ENCODE data around the gene CASP6. TPM values are rescaled to one million over a fixed set of nuclear protein-coding genes. Genes with fewer than 3 reads are reported as not detected.

Gene CASP6
- total RNA-seq, 2 experiments from 2014 or later, result 30.5 to 32.4 TPM

DNA sequence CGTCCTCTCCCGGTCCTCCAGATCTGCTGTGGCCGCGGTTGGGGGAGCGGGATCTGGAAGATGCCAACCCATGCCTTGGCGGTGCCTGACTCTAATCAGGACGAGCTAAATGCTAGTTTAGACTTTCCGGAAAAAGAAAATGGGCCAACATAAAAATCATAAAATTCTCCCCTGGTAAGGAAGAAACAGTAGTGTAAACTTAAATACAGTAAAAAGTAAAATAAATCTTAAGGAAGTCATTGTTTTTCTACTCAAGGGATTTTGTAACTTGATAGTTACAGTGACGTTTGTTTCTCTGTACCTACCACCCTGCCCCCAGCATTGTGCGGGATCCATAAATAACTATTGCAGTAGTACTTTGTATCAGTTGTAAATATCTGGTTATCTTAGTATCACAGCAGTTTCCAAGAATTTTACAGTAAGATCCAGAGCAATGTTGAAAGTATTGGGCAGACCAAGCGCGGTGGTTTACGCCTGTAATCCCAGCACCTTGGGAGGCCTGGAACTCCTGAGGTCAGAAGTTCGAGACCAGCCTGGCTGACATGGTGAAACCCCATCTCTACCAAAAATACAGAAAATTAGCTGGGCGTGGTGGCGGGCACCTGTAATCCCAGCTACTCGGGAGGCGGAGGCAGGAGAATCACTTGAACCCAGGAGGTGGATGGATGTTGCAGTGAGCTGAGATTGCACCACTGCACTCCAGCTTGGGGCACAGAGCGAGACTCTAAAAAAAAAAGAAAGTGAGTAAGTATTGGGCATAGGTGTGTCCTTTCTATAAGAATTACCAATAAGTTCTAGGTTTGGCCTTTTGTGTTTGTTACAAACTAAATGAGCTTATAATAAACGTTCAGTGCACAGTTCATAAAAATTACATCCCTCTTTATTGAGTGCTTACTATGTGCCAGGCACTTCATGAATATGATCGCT is 27.6 kb upstream of the CASP6 start:
- Mint-ChIP-seq H3K27ac (peak overlapping the region; percentile 63), H3K36me3 (ENCODE audit: low read depth) (peaks cover 4% of the 10 kb centered on the region)

DNA sequence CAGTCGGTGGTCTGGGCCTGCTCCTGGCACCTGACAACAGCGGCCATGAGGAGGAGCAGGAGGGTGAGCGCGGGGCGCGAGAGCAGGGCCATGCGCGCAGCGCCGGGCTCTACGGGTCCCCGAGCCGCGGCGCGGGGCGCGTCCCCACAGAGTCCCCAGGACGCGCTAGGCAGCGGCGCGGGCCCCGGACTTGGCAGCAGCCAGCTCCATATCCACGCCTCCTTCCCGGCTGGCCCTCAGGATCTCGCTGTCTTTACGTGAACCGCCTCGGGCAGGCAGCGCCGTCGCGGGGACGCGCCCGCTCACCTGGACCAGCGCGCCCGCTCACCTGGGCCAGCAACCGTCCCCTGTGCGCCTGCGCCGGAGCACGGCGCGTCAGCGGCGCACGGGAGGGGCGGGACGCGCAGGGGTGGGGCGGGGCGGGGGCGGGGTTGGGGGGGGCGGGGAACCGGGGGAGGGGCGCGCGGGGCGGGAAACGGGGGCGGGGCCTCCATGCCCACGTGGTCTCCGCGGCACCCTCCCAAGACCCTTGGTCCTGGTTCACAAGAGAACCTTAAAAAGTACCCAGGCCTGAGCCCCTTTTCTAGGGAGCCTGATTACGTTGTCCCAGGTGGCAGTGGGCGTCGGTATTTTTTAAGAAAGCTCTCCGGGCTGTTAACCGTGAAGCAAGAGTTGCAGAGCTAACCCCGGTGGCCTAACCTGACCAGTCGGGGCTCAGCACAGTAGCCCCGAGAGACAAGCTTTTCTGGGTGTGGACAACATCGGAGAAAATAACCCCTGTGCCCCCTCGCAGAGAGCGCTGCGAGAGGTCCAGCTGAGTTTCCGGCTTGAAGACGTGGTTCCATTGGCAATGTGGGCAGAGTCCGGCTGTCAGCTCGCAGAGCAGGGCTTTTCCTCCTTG is 26.7 kb upstream of the CASP6 start, which contains the start of gene PLA2G12A:
Gene PLA2G12A (minus strand): TSS at position 353 of the 901 bp plus-strand sequence. CDS start 261 bp downstream, at position 92.
- Mint-ChIP-seq H3K36me3 (ENCODE audit: low read depth) (peaks cover 4% of the 10 kb centered on the region), H3K9me3 (no peaks in the 10 kb centered on the region), H3K27me3 (peaks cover 3% of the 10 kb centered on the region), H3K27ac (peak within 1 kb of the TSS; percentile 63), H3K4me1 (peaks cover 19% of the 10 kb centered on the region), H3K4me3 (peak within 1 kb of the TSS; percentile 82)
- CTCF ChIA-PET, result interaction anchor here (0.7 to 2.2 kb wide), 4 partner anchors 27 to 296 kb away, joined by 3 to 9 read pairs (median 4); partner anchors contain the start of genes CASP6 and SEC24B
- peak; percentile 72 for DNase-seq
- POLR2A ChIA-PET, result interaction anchor here (0.6 to 2.2 kb wide), 10 partner anchors 13 to 297 kb away, joined by 3 to 9 read pairs (median 4); partner anchors contain the start of genes MCUB and SEC24B

More for the DNA sequence above, 27.6 kb upstream of the CASP6 start:
- ChIA-PET CTCF (interaction anchor here (0.7 to 2.2 kb wide), 4 partner anchors 27 to 297 kb away, joined by 3 to 9 read pairs (median 4); partner anchors contain the start of genes CASP6 and SEC24B), POLR2A (interaction anchor here (0.6 to 2.2 kb wide), 10 partner anchors 14 to 298 kb away, joined by 3 to 9 read pairs (median 4); partner anchors contain the start of genes MCUB and SEC24B)
- DNase-seq, result no peak
- H3K9me3 Mint-ChIP-seq, result no peaks in the 10 kb centered on the region
- H3K27me3 Mint-ChIP-seq, result peaks cover 3% of the 10 kb centered on the region
- H3K4me1 Mint-ChIP-seq, result peaks cover 19% of the 10 kb centered on the region
- H3K4me3 Mint-ChIP-seq, result peak overlapping the region; percentile 78

DNA sequence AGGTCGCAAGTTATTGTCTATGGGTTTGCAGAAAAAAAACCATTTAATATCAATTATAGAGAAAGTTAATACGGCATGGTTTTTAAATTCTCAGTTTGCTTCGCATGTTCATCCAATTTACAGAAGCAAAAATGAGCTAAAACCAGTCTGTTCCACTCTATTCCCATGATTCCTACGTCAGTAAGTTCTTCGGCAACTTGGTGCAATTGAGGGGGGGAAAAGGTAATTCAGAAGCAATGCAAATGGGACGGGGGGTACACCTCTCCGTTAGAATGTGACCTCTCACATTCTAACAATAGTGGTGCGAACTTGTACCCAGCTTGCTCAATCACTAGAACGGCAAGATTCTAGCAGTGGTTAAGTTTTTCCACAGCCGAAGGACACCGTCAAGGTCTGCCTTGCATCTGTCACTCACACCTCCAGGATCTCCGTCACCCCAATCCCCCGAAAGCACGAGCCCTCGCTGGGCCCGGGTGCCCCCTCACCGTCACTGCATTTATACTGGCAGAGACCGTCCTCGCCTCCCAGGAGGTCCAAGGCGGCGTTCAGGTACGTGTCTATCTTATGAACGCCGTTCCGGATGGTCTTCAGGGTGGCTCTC is 26.0 kb upstream of the CASP6 start:
- DNase-seq, result peak; percentile 25
- H3K36me3 Mint-ChIP-seq (ENCODE audit: low read depth), result peaks cover 8% of the 10 kb centered on the region
- peak overlapping the region; percentile 42 for H3K27ac Mint-ChIP-seq
- H3K4me1 Mint-ChIP-seq, result peaks cover 19% of the 10 kb centered on the region
- peaks cover 3% of the 10 kb centered on the region for H3K27me3 Mint-ChIP-seq
- POLR2A ChIA-PET, result interaction anchor here (1.1 to 1.9 kb wide), 3 partner anchors 25 to 169 kb away, joined by 3 to 7 read pairs (median 5); partner anchors contain the start of gene MCUB
- peak overlapping the region; percentile 82 for H3K4me3 Mint-ChIP-seq
- CTCF ChIA-PET, result interaction anchor here (0.6 kb wide), 1 partner anchor 186 kb away, joined by 6 read pairs; no protein-coding TSS in a partner anchor
- no peaks in the 10 kb centered on the region for H3K9me3 Mint-ChIP-seq

DNA sequence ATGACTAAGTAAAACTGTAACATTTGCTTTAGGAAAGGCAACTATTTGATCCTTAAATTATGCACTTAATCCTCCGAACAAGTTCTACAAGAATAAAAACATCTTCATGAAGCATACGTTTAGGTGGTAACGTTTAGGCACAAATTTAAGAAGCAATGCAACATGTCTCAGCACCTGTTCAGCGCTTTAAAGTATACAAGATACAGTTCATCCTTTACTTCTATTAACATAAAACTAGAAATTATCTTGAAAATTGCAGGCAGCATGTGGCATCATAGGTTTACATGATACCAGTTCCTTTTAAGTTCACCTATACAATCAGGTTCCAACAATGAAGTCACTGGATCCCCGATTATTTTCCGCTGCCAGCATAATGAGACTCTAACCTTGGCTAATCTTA is 25.1 kb upstream of the CASP6 start:
- no peak overlapping the region for H3K4me3 Mint-ChIP-seq
- H3K9me3 Mint-ChIP-seq, result no peaks in the 10 kb centered on the region
- no peak for DNase-seq
- no peak overlapping the region for H3K27ac Mint-ChIP-seq
- peaks cover 8% of the 10 kb centered on the region for H3K36me3 Mint-ChIP-seq (ENCODE audit: low read depth)
- H3K4me1 Mint-ChIP-seq, result peaks cover 19% of the 10 kb centered on the region
- H3K27me3 Mint-ChIP-seq, result peaks cover 2% of the 10 kb centered on the region
- POLR2A ChIA-PET, result interaction anchor here (1.1 kb wide), 1 partner anchor 25 kb away, joined by 3 read pairs; the partner anchor contains the start of gene CASP6
- CTCF ChIA-PET, result interaction anchor here (0.6 kb wide), 1 partner anchor 185 kb away, joined by 6 read pairs; no protein-coding TSS in a partner anchor

DNA sequence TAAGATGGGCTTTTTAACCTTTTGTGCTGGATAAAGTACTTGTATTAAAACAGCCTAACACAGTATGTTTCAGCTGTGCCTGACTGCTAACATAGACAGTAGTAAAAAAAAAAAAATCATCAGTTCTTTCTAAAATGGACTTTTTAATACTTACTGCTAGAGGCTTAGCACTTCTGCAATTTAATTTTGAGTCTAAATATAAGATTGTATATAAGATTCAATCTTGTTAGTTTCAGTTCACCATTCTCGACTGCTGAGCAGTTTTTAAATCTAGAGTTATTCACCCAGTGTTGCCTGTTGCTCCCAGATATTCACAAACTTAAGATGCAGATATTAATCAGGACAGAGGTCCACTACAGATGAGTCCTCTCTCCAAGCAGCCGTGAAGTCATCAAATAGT is 19.9 kb upstream of the CASP6 start:
- no peak overlapping the region for H3K27ac Mint-ChIP-seq

DNA sequence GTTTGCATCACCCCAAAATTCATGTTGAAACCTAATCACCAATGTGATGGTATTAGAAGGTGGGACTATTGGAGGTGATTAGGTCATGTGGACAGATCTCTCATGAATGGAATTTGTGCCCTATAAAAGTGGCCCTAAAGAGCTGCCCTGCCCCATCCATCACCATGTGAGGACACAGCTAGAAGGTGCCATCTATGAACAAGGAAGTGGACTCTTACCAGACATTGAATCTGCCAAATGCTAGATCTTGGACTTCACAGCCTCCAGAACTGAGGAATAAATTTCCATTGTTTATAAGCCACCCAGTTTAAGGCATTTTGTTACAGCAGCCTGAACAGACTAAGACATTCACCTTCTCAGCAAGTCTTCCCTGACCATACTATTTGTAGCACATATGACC is 19.1 kb upstream of the CASP6 start:
- Mint-ChIP-seq H3K27ac (no peak overlapping the region), H3K4me3 (no peak overlapping the region), H3K9me3 (no peaks in the 10 kb centered on the region), H3K4me1 (no peaks in the 10 kb centered on the region), H3K36me3 (ENCODE audit: low read depth) (peaks cover 8% of the 10 kb centered on the region), H3K27me3 (no peaks in the 10 kb centered on the region)
- CTCF ChIA-PET, result no interaction called here
- DNase-seq, result no peak
- POLR2A ChIA-PET, result no interaction called here

More for the DNA sequence above, 19.9 kb upstream of the CASP6 start:
- ChIA-PET POLR2A (no interaction called here), CTCF (no interaction called here)
- Mint-ChIP-seq H3K4me3 (no peak overlapping the region), H3K27me3 (no peaks in the 10 kb centered on the region), H3K9me3 (no peaks in the 10 kb centered on the region), H3K36me3 (ENCODE audit: low read depth) (peaks cover 11% of the 10 kb centered on the region), H3K4me1 (peaks cover 4% of the 10 kb centered on the region)
- no peak for DNase-seq

DNA sequence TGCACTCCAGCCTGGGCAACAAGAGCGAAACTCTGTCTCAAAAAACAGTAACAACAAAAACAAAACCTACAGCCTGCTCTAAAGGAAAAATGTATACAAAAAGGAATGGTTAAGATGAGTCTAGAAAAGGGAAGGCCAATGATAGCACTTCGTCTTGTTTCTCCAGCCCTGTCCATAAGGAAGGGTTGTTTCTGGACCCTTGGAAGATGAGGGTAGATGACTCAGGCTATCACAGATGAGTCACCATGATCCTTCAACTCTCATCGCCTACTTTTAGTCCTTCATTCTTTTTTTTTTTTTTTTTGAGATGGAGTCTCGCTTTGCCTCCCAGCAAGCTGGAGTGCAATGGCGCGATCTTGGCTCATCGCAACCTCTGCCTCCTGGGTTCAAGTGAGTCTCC is 17.8 kb upstream of the CASP6 start:
- Mint-ChIP-seq H3K27ac (no peak overlapping the region), H3K4me1 (peaks cover 6% of the 10 kb centered on the region), H3K27me3 (no peaks in the 10 kb centered on the region), H3K4me3 (no peak overlapping the region), H3K9me3 (no peaks in the 10 kb centered on the region), H3K36me3 (ENCODE audit: low read depth) (peaks cover 14% of the 10 kb centered on the region)
- ChIA-PET CTCF (no interaction called here), POLR2A (no interaction called here)
- DNase-seq, result no peak

DNA sequence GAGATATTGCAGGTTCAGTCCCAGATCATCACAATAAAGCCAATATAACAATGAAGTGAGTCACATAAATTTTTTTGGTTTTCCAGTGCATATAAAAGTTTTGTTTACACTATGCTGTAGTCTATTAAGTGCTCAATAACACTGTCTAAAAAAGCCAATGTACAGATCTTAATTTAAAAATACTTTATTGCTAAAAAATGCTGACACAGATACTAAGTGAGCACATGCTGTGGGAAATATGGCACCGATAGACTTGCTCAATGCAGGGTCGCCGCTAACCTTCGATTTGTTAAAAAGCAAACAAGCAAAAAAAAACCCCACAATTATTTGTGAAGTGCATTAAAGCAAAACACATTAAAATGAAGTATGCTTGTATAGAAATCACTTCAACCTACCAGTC is 16.4 kb upstream of the CASP6 start:
- no peak for DNase-seq
- H3K4me1 Mint-ChIP-seq, result peaks cover 9% of the 10 kb centered on the region
- no peak overlapping the region for H3K4me3 Mint-ChIP-seq
- H3K27me3 Mint-ChIP-seq, result no peaks in the 10 kb centered on the region
- POLR2A ChIA-PET, result no interaction called here
- no peaks in the 10 kb centered on the region for H3K9me3 Mint-ChIP-seq
- peaks cover 14% of the 10 kb centered on the region for H3K36me3 Mint-ChIP-seq (ENCODE audit: low read depth)
- CTCF ChIA-PET, result no interaction called here
- H3K27ac Mint-ChIP-seq, result no peak overlapping the region

DNA sequence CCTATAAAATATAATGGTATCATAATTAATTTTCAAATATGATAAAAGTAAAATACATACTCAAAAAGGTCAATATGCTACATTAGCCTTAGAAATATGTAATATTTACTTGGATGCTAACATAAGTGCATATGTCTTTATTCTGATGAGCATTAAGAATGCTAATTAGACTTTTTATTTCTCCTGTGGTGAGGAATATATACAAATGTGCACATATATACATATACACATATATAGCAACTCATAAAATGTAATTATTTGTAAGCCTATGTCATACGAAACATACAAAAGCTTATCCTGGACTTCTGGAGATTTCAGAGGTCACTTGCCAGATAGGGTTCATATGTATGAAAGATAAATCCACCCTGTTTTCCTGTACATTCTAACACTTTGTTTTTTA is 15.5 kb upstream of the CASP6 start:
- ChIA-PET CTCF (no interaction called here), POLR2A (no interaction called here)
- no peak overlapping the region for H3K27ac Mint-ChIP-seq
- peaks cover 13% of the 10 kb centered on the region for H3K36me3 Mint-ChIP-seq (ENCODE audit: low read depth)
- no peak overlapping the region for H3K4me3 Mint-ChIP-seq
- no peak for DNase-seq
- no peaks in the 10 kb centered on the region for H3K27me3 Mint-ChIP-seq
- H3K9me3 Mint-ChIP-seq, result no peaks in the 10 kb centered on the region
- peaks cover 9% of the 10 kb centered on the region for H3K4me1 Mint-ChIP-seq

DNA sequence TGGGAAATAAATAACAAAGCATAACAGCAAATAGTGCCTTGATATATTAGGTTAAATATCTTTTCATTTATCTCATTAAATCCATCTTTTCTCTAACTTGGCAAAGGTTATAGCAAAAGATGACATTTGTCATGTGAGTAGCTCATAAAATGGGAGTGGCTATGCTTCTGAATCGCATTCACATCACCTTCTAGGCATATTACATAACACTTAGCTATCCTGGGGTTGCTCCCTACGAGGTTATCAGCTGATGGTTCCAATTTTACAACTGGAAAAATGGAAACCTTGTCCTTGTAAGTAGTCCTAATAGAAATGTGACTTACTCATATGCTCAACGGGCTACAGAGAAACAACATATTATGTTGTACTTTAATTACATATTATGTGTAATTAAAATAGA is 10.3 kb upstream of the CASP6 start:
- H3K36me3 Mint-ChIP-seq (ENCODE audit: low read depth), result peaks cover 11% of the 10 kb centered on the region
- ChIA-PET CTCF (no interaction called here), POLR2A (interaction anchor here (1.5 kb wide), 1 partner anchor 10 kb away, joined by 5 read pairs; the partner anchor contains the start of gene CASP6)
- H3K9me3 Mint-ChIP-seq, result no peaks in the 10 kb centered on the region
- no peaks in the 10 kb centered on the region for H3K27me3 Mint-ChIP-seq
- H3K4me1 Mint-ChIP-seq, result peaks cover 9% of the 10 kb centered on the region
- no peak overlapping the region for H3K27ac Mint-ChIP-seq
- no peak for DNase-seq
- no peak overlapping the region for H3K4me3 Mint-ChIP-seq

DNA sequence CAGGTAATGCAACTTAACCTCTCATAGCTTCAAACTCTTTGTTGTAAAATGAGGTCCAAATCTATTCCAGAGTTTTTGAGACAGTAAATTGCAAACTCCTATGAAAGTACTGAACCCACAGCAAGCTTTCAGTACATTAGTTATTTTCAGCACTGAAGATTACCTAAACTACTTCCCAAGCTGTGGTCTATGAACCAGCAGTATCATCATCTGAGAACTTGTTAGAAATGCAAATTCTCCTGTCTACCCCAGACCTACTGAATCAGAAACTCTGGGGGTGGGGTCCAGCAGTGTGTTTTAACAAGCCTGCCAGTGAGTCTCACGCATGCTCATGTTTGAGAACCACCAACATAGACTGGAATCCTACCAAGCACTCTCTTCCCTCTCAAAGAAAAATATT is 5.7 kb upstream of the CASP6 start:
- POLR2A ChIA-PET, result no interaction called here
- H3K9me3 Mint-ChIP-seq, result no peaks in the 10 kb centered on the region
- H3K27ac Mint-ChIP-seq, result no peak overlapping the region
- H3K36me3 Mint-ChIP-seq (ENCODE audit: low read depth), result peaks cover 5% of the 10 kb centered on the region
- no peak overlapping the region for H3K4me3 Mint-ChIP-seq
- no peak for DNase-seq
- no peaks in the 10 kb centered on the region for H3K27me3 Mint-ChIP-seq
- CTCF ChIA-PET, result interaction anchor here (0.6 kb wide), 1 partner anchor 424 kb away, joined by 3 read pairs; no protein-coding TSS in a partner anchor
- H3K4me1 Mint-ChIP-seq, result peaks cover 2% of the 10 kb centered on the region

DNA sequence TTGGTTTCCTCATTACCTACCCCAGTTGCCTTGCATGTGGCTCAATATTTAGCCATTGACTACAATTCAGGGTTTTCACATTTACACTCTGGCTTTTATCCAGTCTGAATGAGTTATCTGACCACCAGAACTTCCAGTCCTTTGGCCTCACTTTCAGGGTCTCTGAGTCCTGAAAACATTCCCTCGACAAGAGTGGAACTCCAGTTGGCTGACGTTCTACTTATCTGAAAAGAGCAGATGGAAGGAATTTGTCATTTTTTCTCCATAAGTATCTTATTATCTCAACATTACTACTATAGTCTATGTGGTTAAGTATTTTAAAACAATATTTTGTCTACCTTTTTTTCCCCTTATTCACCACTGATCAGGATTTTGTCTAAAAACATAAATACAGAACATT is 5.2 kb upstream of the CASP6 start:
- Mint-ChIP-seq H3K27me3 (no peaks in the 10 kb centered on the region), H3K4me1 (peaks cover 7% of the 10 kb centered on the region), H3K9me3 (no peaks in the 10 kb centered on the region), H3K27ac (no peak overlapping the region), H3K36me3 (ENCODE audit: low read depth) (peaks cover 5% of the 10 kb centered on the region), H3K4me3 (no peak overlapping the region)
- POLR2A ChIA-PET, result no interaction called here
- DNase-seq, result no peak
- CTCF ChIA-PET, result no interaction called here

All from activated CD4-positive, alpha-beta memory T cell treated with anti-CD3 and anti-CD28 coated beads, Interleukin-2, amount 10 ng/mL, durations not matched to agents 7 days and 5 days (primary cell).